KMS-11 (cell line): ENCODE measurements around the gene FBXO39.

Source experiments
- H2AFZ ChIP-seq: fragments of 200-600 bp; sonication (generic); 2 replicates; pipeline ENCODE4 v1.6.1; 2016; ENCODE audit warnings: antibody characterized with exemption, mixed run types, low read depth
- H3K27ac ChIP-seq: fragments of 200-600 bp; sonication (generic); 2 replicates; pipeline ENCODE4 v1.6.1; 2016; ENCODE audit warnings: mild to moderate bottlenecking, mixed run types
- H3K27me3 ChIP-seq: fragments of 200-600 bp; sonication (generic); 2 replicates; pipeline ENCODE4 v1.6.1; 2017; ENCODE audit warnings: mild to moderate bottlenecking, low read depth, mixed run types, moderate library complexity; ENCODE audit not compliant: insufficient read depth
- H3K36me3 ChIP-seq: fragments of 200-600 bp; sonication (generic); 2 replicates; pipeline ENCODE4 v1.6.1; 2017; ENCODE audit warnings: mild to moderate bottlenecking, mixed run types; ENCODE audit not compliant: insufficient read depth
- H3K4me1 ChIP-seq: fragments of 200-600 bp; sonication (generic); 2 replicates; pipeline ENCODE4 v1.6.1; 2016; ENCODE audit warnings: mild to moderate bottlenecking, low read depth, mixed run types; ENCODE audit not compliant: poor library complexity, severe bottlenecking
- H3K4me2 ChIP-seq: fragments of 200-600 bp; sonication (generic); 2 replicates; pipeline ENCODE4 v1.7.0; 2016; ENCODE audit warnings: mild to moderate bottlenecking, mixed run types
- H3K4me3 ChIP-seq: fragments of 200-600 bp; sonication (generic); IDR thresholded peaks from 2 replicates; pipeline ENCODE4 v1.6.1; 2017; ENCODE audit warnings: low read depth, low read length, mixed read lengths; ENCODE audit not compliant: insufficient read depth
- H3K79me2 ChIP-seq: fragments of 200-600 bp; sonication (generic); 2 replicates; pipeline ENCODE4 v1.6.1; 2016; ENCODE audit warnings: low read depth, mixed run types; ENCODE audit not compliant: insufficient read depth
- H3K9ac ChIP-seq: fragments of 200-600 bp; sonication (generic); 2 replicates; pipeline ENCODE4 v1.6.1; 2016; ENCODE audit warnings: mild to moderate bottlenecking, mixed run types
- H4K20me1 ChIP-seq: fragments of 200-600 bp; sonication (generic); 2 replicates; pipeline ENCODE4 v1.6.1; 2016; ENCODE audit warnings: mild to moderate bottlenecking, mixed run types; ENCODE audit not compliant: insufficient read depth
- TF ChIP-seq, protein P1 (sequence below): fragments of 200-600 bp; sonication (generic); conservative IDR thresholded peaks from 2 replicates; pipeline ENCODE4 v1.6.1; 2017; ENCODE audit warnings: low read depth, mild to moderate bottlenecking, antibody characterized with exemption, low read length, moderate library complexity, mixed read lengths

Gene FBXO39

DNA sequence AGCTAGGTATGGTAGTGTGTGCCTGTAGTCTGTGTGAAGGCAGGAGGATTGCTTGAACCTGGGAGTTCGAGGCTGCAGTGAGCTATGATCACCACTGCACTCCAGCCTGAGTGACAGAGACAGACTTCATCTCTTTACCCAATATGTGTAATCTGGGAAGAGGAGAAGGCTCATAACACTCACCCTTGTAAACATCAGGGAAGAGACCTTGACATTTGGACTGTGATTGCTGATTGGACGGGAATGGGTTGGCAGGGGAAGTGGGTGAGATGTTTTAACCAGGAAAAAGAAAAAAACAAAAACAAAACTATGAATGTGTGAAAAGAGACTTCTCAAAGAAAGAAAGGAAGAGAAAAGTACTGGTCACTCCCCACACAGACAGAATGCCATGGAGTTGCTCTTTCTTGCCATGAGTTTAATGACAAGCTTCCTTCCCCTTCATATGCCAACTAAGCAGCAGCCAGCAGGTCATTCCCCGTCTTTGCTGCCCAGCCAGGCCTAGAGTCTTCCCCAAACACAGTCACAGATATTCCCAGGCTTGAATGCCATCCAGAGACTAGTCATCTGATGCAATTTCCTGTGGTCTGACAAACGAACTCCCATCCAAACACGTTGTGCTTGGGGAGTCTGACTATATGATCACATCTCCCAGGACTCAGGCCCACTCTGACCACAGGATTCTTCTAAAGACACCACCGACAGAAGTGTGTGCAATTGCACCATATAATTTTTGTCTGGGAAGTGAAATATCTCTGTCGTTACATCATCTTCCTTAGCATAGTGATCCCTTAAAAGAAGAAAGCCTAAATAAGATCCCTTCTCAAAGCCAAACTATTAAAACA lies 23.7 kb upstream of the FBXO39 start:
- H3K79me2 ChIP-seq: no peaks in the 10 kb centered on the region
- no peak overlapping the region for H3K27ac ChIP-seq
- H2AFZ ChIP-seq: no peak overlapping the region
- no peak overlapping the region for H3K9ac ChIP-seq
- no peak overlapping the region for H3K4me3 ChIP-seq
- H4K20me1 ChIP-seq: no peaks in the 10 kb centered on the region
- no peaks in the 10 kb centered on the region for H3K27me3 ChIP-seq
- no peaks in the 10 kb centered on the region for H3K4me1 ChIP-seq
- H3K4me2 ChIP-seq: no peak overlapping the region
- H3K36me3 ChIP-seq: no peaks in the 10 kb centered on the region
- TF ChIP-seq, protein P1, sequence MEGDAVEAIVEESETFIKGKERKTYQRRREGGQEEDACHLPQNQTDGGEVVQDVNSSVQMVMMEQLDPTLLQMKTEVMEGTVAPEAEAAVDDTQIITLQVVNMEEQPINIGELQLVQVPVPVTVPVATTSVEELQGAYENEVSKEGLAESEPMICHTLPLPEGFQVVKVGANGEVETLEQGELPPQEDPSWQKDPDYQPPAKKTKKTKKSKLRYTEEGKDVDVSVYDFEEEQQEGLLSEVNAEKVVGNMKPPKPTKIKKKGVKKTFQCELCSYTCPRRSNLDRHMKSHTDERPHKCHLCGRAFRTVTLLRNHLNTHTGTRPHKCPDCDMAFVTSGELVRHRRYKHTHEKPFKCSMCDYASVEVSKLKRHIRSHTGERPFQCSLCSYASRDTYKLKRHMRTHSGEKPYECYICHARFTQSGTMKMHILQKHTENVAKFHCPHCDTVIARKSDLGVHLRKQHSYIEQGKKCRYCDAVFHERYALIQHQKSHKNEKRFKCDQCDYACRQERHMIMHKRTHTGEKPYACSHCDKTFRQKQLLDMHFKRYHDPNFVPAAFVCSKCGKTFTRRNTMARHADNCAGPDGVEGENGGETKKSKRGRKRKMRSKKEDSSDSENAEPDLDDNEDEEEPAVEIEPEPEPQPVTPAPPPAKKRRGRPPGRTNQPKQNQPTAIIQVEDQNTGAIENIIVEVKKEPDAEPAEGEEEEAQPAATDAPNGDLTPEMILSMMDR: no peak

DNA sequence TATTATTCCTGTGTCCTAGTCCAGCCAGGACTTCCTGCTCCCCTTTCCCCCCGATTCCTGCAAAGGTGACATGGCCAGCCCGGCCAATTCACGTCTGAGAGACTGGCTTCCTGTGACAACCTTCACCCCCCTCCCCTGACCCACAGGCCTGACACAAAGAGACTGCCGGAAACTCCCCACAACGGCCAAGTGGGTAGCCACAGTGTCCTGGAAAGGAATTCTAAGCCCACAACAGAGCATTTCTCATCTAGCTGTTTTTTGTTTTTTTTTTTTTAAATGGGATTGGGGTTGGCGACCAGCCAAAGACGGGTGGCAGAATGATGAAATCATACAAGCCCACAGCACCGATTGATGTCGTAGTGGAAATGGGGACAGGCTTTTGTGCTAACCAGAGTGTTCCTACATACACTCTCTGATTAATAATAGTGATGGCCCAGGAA lies 23.0 kb upstream of the FBXO39 start:
- no peak overlapping the region for H3K4me2 ChIP-seq
- no peaks in the 10 kb centered on the region for H3K27me3 ChIP-seq
- no peak overlapping the region for H3K4me3 ChIP-seq
- H3K4me1 ChIP-seq: no peaks in the 10 kb centered on the region
- TF ChIP-seq, protein P1: no peak
- no peak overlapping the region for H2AFZ ChIP-seq
- no peaks in the 10 kb centered on the region for H4K20me1 ChIP-seq
- H3K79me2 ChIP-seq: no peaks in the 10 kb centered on the region
- H3K36me3 ChIP-seq: no peaks in the 10 kb centered on the region
- H3K9ac ChIP-seq: no peak overlapping the region
- H3K27ac ChIP-seq: no peak overlapping the region

DNA sequence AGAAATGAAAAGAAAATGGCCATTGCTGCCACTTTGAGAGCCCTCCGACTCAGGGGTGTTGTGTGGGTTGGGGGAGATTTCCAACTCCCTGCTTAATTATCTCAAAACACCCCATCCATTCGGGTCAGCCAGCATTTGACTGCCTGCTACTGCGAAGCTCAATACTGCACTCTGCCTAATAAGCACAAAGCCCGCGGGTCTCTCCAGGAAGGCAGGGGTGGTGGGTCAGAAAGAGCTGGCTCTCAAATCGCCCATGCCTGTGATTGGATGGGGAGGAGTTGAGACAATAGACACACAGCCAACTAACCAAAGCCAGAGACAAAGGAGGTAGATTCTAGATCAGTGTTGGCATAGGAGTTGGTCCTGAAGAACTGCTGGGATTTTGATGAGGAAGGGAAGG lies 22.5 kb upstream of the FBXO39 start:
- H3K4me2 ChIP-seq: no peak overlapping the region
- no peaks in the 10 kb centered on the region for H4K20me1 ChIP-seq
- H3K4me1 ChIP-seq: no peaks in the 10 kb centered on the region
- no peaks in the 10 kb centered on the region for H3K79me2 ChIP-seq
- no peak overlapping the region for H2AFZ ChIP-seq
- no peaks in the 10 kb centered on the region for H3K36me3 ChIP-seq
- TF ChIP-seq, protein P1: no peak
- no peak overlapping the region for H3K27ac ChIP-seq
- no peaks in the 10 kb centered on the region for H3K27me3 ChIP-seq
- no peak overlapping the region for H3K9ac ChIP-seq
- no peak overlapping the region for H3K4me3 ChIP-seq

DNA sequence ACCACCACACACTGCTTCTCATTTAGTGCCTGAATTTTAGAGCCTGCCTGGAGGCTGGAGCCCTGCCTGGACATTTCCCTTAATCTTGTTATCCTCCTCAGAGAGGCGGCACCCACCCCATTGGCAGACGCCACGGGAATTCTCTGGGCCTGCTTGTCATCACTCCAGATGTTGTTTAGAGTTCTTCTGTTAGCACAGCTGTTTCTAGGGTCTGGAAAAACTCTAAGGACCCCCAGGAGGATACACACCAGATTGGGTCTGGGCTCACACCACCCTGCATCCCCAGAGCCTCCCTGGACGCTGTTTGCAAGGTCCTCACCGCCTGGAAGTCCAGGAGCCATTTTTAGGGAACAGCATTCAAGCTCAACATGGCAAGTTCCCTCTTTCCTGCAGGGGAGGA lies 20.7 kb upstream of the FBXO39 start:
- TF ChIP-seq, protein P1: no peak
- no peaks in the 10 kb centered on the region for H3K27me3 ChIP-seq
- H3K9ac ChIP-seq: no peak overlapping the region
- H3K27ac ChIP-seq: no peak overlapping the region
- 0 out of 2 replicates have a peak overlapping the region, but pooled peaks have one; percentile 38 for H2AFZ ChIP-seq
- no peak overlapping the region for H3K4me3 ChIP-seq
- H3K79me2 ChIP-seq: no peaks in the 10 kb centered on the region
- H3K36me3 ChIP-seq: no peaks in the 10 kb centered on the region
- no peaks in the 10 kb centered on the region for H4K20me1 ChIP-seq
- peak overlapping the region; percentile 17; the same call in 1 of the 2 replicates for H3K4me2 ChIP-seq
- no peaks in the 10 kb centered on the region for H3K4me1 ChIP-seq
